Measurements from ENCODE around the gene C1orf141. TPM values are rescaled to one million over a fixed set of nuclear protein-coding genes. Genes with fewer than 3 reads are reported as not detected.

C1orf141 gene
- total RNA-seq, 6 experiments from 2014 or later, result not detected

DNA sequence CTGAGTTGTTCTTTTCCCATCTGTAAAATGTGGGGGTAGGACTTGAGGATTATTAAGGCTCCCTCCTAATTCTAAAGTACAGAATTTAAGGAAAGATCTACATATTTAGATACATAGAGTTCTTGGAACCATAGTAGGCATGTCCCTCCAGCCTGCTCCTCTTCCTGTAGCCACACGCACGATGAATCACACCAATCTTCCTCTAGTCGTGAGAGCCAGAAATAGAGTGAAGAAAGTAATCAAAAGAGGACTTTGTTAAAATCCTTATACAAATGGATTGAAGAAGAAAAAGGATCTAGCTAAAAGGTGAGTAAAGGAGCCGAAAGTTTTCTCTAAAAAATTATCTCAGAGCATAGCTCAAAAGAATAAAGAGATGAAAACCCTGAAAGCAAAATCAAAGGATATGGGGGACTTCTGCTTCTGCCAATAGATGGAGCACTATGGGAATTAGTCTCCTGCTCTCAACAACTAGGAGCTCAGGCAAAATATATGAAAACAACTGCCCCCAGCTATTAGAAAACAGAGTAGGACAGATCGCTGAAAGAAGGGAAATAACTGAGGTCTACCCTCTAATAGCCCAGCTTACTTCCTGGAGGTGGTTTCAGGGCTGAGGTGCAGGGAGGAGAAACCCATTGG, 8.5 kb downstream of the C1orf141 start:
- ATAC-seq (no peak), DNase-seq (no peak)
- no peak for TF ChIP-seq POLR2A (IDR thresholded peaks at IDR 0.05)
- TF ChIP-seq CTCF (IDR thresholded peaks at IDR 0.05), result no peak
- Histone ChIP-seq H3K4me1 (no peaks in the 10 kb centered on the region), H3K4me3 (no peak overlapping the region), H3K36me3 (no peaks in the 10 kb centered on the region), H3K9me3 (no peaks in the 10 kb centered on the region), H3K27ac (no peak overlapping the region), H3K27me3 (no peaks in the 10 kb centered on the region)
- intact Hi-C loops (cut with DNase I), result no loop called here
- 76% methylated on average over 5 of the region's 5 CpGs for WGBS (ENCODE audit: insufficient coverage, low coverage, low lambda C conversion rate, missing lambda C conversion rate)

- WGBS (ENCODE audit: insufficient coverage, low coverage, low lambda C conversion rate, missing lambda C conversion rate), result 75% methylated on average over 1 of the region's 4 CpGs
- no peaks in the 10 kb centered on the region for H3K4me1 ChIP-seq
- TF ChIP-seq POLR2A (IDR thresholded peaks at IDR 0.05) (no peak), CTCF (IDR thresholded peaks at IDR 0.05) (no peak)
- H3K27me3 ChIP-seq, result no peaks in the 10 kb centered on the region
- intact Hi-C loops (cut with DNase I), result no loop called here
- H3K27ac ChIP-seq, result no peak overlapping the region
- H3K9me3 ChIP-seq, result no peaks in the 10 kb centered on the region
- DNase-seq (no peak), ATAC-seq (no peak)
- H3K36me3 ChIP-seq, result no peaks in the 10 kb centered on the region
- H3K4me3 ChIP-seq, result no peak overlapping the region
Observed at GRCh38 chr1:67124455-67124854, 10.3 kb downstream of the C1orf141 start.

GRCh38 chr1:67120855-67121619, 13.7 kb downstream of the C1orf141 start:
- no peak for ATAC-seq
- TF ChIP-seq POLR2A (IDR thresholded peaks at IDR 0.05), result no peak
- H3K9me3 ChIP-seq, result no peaks in the 10 kb centered on the region
- 69% methylated on average over 4 of the region's 4 CpGs for WGBS (ENCODE audit: insufficient coverage, low coverage, low lambda C conversion rate, missing lambda C conversion rate)
- H3K27me3 ChIP-seq, result no peaks in the 10 kb centered on the region
- no peaks in the 10 kb centered on the region for H3K36me3 ChIP-seq
- H3K27ac ChIP-seq, result no peak overlapping the region
- no peak overlapping the region for H3K4me3 ChIP-seq
- DNase-seq, result no peak
- intact Hi-C loops (cut with DNase I), result no loop called here
- H3K4me1 ChIP-seq, result no peaks in the 10 kb centered on the region

- no peaks in the 10 kb centered on the region for H3K4me1 ChIP-seq
- H3K36me3 ChIP-seq, result no peaks in the 10 kb centered on the region
- intact Hi-C loops (cut with DNase I), result no loop called here
- ATAC-seq, result no peak
- H3K27me3 ChIP-seq, result no peaks in the 10 kb centered on the region
- 41% methylated on average over 3 of the region's 3 CpGs for WGBS (ENCODE audit: insufficient coverage, low coverage, low lambda C conversion rate, missing lambda C conversion rate)
- DNase-seq, result no peak
- TF ChIP-seq CTCF (IDR thresholded peaks at IDR 0.05), result no peak
- no peak for TF ChIP-seq POLR2A (IDR thresholded peaks at IDR 0.05)
- no peak overlapping the region for H3K27ac ChIP-seq
- H3K9me3 ChIP-seq, result no peaks in the 10 kb centered on the region
- H3K4me3 ChIP-seq, result no peak overlapping the region
Observed at GRCh38 chr1:67118646-67119045, 16.1 kb downstream of the C1orf141 start.

DNA sequence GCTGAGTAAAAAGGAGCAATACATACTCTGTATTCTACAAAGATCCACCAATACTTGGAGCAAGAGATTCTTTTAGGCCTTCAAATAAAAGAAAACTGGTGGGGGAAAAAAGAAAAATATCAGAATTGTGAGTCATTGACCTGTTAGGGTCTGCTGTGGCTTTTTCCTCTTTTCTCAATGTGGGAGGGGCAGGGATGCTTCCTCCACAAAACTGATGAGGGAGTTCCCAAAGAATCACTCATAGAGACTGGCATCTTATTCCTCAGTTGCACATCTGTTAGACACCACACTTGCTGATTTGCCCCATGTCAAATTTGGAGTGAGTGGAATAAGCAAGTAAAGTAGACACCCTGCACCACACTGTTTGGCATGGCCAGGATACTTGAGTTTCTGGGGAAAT, 16.6 kb downstream of the C1orf141 start:
- Histone ChIP-seq H3K4me1 (no peaks in the 10 kb centered on the region), H3K27ac (no peak overlapping the region), H3K9me3 (no peaks in the 10 kb centered on the region), H3K27me3 (no peaks in the 10 kb centered on the region), H3K4me3 (no peak overlapping the region), H3K36me3 (no peaks in the 10 kb centered on the region)
- ATAC-seq, result no peak
- intact Hi-C loops (cut with DNase I), result no loop called here
- TF ChIP-seq POLR2A (IDR thresholded peaks at IDR 0.05) (no peak), CTCF (IDR thresholded peaks at IDR 0.05) (no peak)
- no peak for DNase-seq

Measured in right lobe of liver (tissue), 6 donors.